Transverse colon (tissue), 3 donors: Measurements from ENCODE around the gene RAX2.

Experiments used
- CTCF ChIP-seq, 5 experiments: fragments of 200-600 bp in 3 of 5; fragments of 450-650 bp in 2 of 5; sonication (generic) in 3 of 5; IDR thresholded peaks; 1 replicate in 2 of 5; 2 replicates in 3 of 5; pipeline ENCODE4 v1.5.1; 2016 to 2017; ENCODE audit warnings: antibody characterized with exemption in 5 of 5, inconsistent platforms in 3 of 5, mild to moderate bottlenecking in 2 of 5, moderate library complexity in 1 of 5
- EP300 ChIP-seq: sonication (generic); formaldehyde crosslinking; IDR thresholded peaks from one replicate; pipeline ENCODE4 v1.6.1; 2017; ENCODE audit warnings: antibody characterized with exemption, low read depth
- POLR2A ChIP-seq: fragments of 450-650 bp; IDR thresholded peaks from one replicate; pipeline ENCODE4 v1.6.1; 2016; ENCODE audit warnings: antibody characterized with exemption, mild to moderate bottlenecking, moderate library complexity

DNA sequence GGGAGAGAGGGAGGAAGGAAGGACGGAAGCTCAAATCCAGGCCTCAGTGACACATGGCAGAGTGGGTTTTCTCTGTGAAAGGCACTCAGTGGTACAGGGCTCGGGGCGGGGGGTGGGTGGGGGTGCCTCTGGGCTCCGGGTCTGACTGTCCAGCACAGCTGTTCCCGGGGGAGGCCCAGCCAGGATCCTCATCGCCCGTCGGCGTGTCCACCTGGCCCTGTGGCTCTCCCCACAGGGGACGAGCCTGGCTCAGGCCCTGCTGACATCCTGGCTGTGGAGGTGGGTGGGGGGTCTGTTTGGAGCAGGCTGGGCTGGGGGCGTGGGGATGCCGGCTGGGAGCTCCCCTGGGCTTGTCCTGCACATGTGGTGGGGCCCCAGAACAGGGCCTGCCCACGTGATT lies 32.4 kb upstream of the RAX2 start:
- TF ChIP-seq CTCF (IDR thresholded peaks at IDR 0.05) = no peak
- no peak for TF ChIP-seq EP300
- no peak for TF ChIP-seq POLR2A
